Mucosa of descending colon (tissue), 3 donors: ENCODE data around the gene LARGE1. TPM values are rescaled to one million over a fixed set of nuclear protein-coding genes. Genes with fewer than 3 reads are reported as not detected.

ENCODE experiments used
- ATAC-seq: fragments of 200-7000 bp; cut with Tn5 transposase; one replicate; pipeline ENCODE4 v1.9.1; 2020; ENCODE audit warnings: mild to moderate bottlenecking, moderate library complexity
- DNase-seq, 3 donors: peaks; one replicate each; pipeline ENCODE4 v3.0.0-alpha.2; 2020
- H3K36me3 ChIP-seq: fragments of 200-600 bp; one replicate; pipeline ENCODE4 v1.8.0; 2021; ENCODE audit warnings: low read depth, mild to moderate bottlenecking
- H3K4me1 ChIP-seq: fragments of 200-600 bp; one replicate; pipeline ENCODE4 v1.8.0; 2021; ENCODE audit warnings: low read depth, mild to moderate bottlenecking
- H3K4me3 ChIP-seq: fragments of 200-600 bp; one replicate; pipeline ENCODE4 v1.8.0; 2021; ENCODE audit warnings: mild to moderate bottlenecking
- H3K9me3 ChIP-seq: fragments of 200-600 bp; one replicate; pipeline ENCODE4 v1.8.0; 2021; ENCODE audit warnings: mild to moderate bottlenecking
- CTCF ChIP-seq: fragments of 200-600 bp; IDR thresholded peaks from one replicate; pipeline ENCODE4 v1.8.0; 2022; ENCODE audit warnings: antibody characterized with exemption, mild to moderate bottlenecking
- intact Hi-C, 2 donors: fragments of 100-400 bp; cut with DNase I in 1 of 2; cut with micrococcal nuclease in 1 of 2; formaldehyde crosslinking; loops; one replicate each; pipeline versions ENCODE4 v1.11.0 to v1.11.1; 2022; cut with DNase I, micrococcal nuclease
- total RNA-seq, 3 donors: library from RNA; stranded (reverse); fragmentation: NEBNext Ultra II Directional in 2 of 3; extraction: Animal tissue kit (Norgen Biotek cat#: 25700) in 2 of 3; gene quantifications; one replicate each; pipeline versions ENCODE4 v1.2.1 to v1.2.4, GENCODE V29; 2021 to 2023
- donor health status: DM: no; HTN: no; CAD: no; lungs with moderate emphysema.
- donor health status: DM: no; HTN: no; CAD: no.
- donor health status: DM: no; HTN: yes; CAD: no.

LARGE1 gene
- total RNA-seq, 3 donors from 2014 or later, result 29.3 to 93.8 (median 67.7) TPM

DNA sequence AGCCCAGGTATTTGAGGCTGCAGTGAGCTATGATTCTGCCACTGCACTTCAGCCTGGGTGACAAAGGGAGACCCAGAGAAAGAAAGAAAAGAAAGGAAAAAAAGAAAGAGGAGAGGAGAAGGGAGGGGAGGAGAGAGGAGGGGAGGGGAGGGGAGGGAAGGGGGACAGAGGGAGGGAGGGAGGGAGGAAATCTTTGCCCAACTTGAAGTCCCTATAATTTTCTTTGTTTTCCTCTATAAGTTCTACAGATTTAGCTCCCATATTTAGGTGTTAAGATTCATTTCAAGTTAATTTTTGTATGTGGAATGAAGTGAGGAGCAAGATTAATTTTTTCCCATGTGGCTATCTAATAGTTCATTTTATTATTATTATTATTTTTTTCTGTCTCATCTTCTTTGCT is 328.3 kb downstream of the LARGE1 start:
- H3K4me3 ChIP-seq, result no peak overlapping the region
- TF ChIP-seq CTCF, result no peak
- no peaks in the 10 kb centered on the region for H3K36me3 ChIP-seq
- intact Hi-C loops, result no loop called here
- ATAC-seq (no peak), DNase-seq (no peak)
- no peaks in the 10 kb centered on the region for H3K4me1 ChIP-seq
- H3K9me3 ChIP-seq, result no peaks in the 10 kb centered on the region

DNA sequence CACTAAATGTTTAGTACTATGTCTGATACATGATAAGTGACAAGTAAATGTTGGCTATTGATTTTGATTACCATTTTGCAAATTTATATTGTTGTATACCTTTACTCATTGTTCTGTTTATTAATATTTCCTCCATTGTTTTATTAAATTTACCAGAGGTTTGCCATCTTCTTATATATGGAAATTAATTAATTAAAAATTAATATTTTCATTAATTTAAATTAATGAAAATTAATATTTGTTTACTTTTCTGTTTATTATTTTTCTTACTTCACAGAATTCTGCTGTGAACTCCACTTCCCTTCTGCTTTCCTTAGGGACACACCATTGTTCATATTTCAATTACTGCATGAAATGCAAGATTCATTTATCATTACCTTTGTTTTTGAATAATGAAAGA is 331.0 kb downstream of the LARGE1 start:
- no peaks in the 10 kb centered on the region for H3K9me3 ChIP-seq
- no peak for DNase-seq
- H3K4me3 ChIP-seq, result no peak overlapping the region
- no peaks in the 10 kb centered on the region for H3K36me3 ChIP-seq
- intact Hi-C loops, result no loop called here
- H3K4me1 ChIP-seq, result no peaks in the 10 kb centered on the region
- ATAC-seq, result no peak
- no peak for TF ChIP-seq CTCF

GRCh38 chr22:33588860-33589259 is 331.4 kb downstream of the LARGE1 start:
- ATAC-seq (no peak), DNase-seq (no peak)
- H3K9me3 ChIP-seq, result no peaks in the 10 kb centered on the region
- intact Hi-C loops, result no loop called here
- no peak for TF ChIP-seq CTCF
- no peaks in the 10 kb centered on the region for H3K4me1 ChIP-seq
- H3K36me3 ChIP-seq, result no peaks in the 10 kb centered on the region
- no peak overlapping the region for H3K4me3 ChIP-seq

DNA sequence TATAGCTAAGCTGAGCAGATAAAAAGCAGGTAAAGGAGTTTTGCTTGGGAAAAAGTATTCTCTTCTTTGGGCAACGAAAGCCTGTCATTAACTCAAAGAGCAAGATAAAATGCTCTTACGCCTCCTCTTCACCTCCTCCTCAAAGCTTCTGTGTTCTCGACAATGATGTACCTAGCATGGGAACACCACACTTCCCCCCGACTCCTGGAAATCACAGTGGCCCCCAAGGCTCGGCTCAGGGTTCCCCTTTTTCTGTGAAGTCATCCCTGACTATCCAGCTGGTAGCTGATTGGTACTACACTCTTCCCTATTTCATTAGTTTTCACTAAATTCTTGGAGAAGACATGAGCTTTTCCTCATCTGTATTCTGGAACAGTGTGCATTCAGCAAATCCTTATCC is 336.1 kb downstream of the LARGE1 start:
- Histone ChIP-seq H3K9me3 (no peaks in the 10 kb centered on the region), H3K4me3 (no peak overlapping the region), H3K36me3 (no peaks in the 10 kb centered on the region), H3K4me1 (no peaks in the 10 kb centered on the region)
- DNase-seq (no peak), ATAC-seq (no peak)
- intact Hi-C loops, result no loop called here
- TF ChIP-seq CTCF, result no peak

- ATAC-seq, result no peak
- H3K4me1 ChIP-seq, result no peaks in the 10 kb centered on the region
- DNase-seq, result no peak
- no peaks in the 10 kb centered on the region for H3K9me3 ChIP-seq
- TF ChIP-seq CTCF, result no peak
- no peaks in the 10 kb centered on the region for H3K36me3 ChIP-seq
- intact Hi-C loops, result no loop called here
- H3K4me3 ChIP-seq, result no peak overlapping the region
These were observed 337.4 kb downstream of the LARGE1 start for GRCh38 chr22:33582822-33583400.

- Histone ChIP-seq H3K36me3 (no peaks in the 10 kb centered on the region), H3K9me3 (no peaks in the 10 kb centered on the region), H3K4me1 (no peaks in the 10 kb centered on the region), H3K4me3 (no peak overlapping the region)
- intact Hi-C loops, result no loop called here
- no peak for TF ChIP-seq CTCF
- DNase-seq (no peak), ATAC-seq (no peak)
These were observed 340.0 kb downstream of the LARGE1 start for GRCh38 chr22:33580310-33580709.
